Epidermal melanocyte (primary cell): ENCODE measurements around the gene SRBD1.

Experiments used
- DNase-seq: peaks from one replicate; pipeline ENCODE4 v3.0.0; 2011; ENCODE audit warnings: low spot score; ENCODE audit not compliant: insufficient read length

Gene SRBD1

GRCh38 chr2:45380131-45380836 lies 230.8 kb downstream of the SRBD1 start:
- DNase-seq, result no peak

GRCh38 chr2:45379399-45380087 lies 231.5 kb downstream of the SRBD1 start:
- DNase-seq, result no peak

GRCh38 chr2:45373534-45373933 lies 237.5 kb downstream of the SRBD1 start:
- no peak for DNase-seq

GRCh38 chr2:45370369-45370768 lies 240.7 kb downstream of the SRBD1 start:
- DNase-seq, result no peak

- no peak for DNase-seq
Measured at GRCh38 chr2:45368792-45369191, 242.3 kb downstream of the SRBD1 start.

GRCh38 chr2:45361666-45362065 lies 249.4 kb downstream of the SRBD1 start:
- no peak for DNase-seq

- DNase-seq, result no peak
Measured at GRCh38 chr2:45354776-45355175, 256.3 kb downstream of the SRBD1 start.

GRCh38 chr2:45353879-45354278 lies 257.2 kb downstream of the SRBD1 start:
- no peak for DNase-seq

- DNase-seq, result no peak
Measured at GRCh38 chr2:45352506-45352905, 258.6 kb downstream of the SRBD1 start.

- no peak for DNase-seq
Measured at GRCh38 chr2:45345331-45346234, 265.5 kb downstream of the SRBD1 start.

GRCh38 chr2:45344502-45344901 lies 266.6 kb downstream of the SRBD1 start:
- no peak for DNase-seq

- no peak for DNase-seq
Measured at GRCh38 chr2:45344071-45344470, 267.0 kb downstream of the SRBD1 start.

GRCh38 chr2:45343251-45344017 lies 267.6 kb downstream of the SRBD1 start:
- no peak for DNase-seq

GRCh38 chr2:45340318-45340717 lies 270.7 kb downstream of the SRBD1 start:
- no peak for DNase-seq

- DNase-seq, result no peak
Measured at GRCh38 chr2:45339253-45339652, 271.8 kb downstream of the SRBD1 start.
